Loucy (cell line): ENCODE measurements around the gene ZRANB1.

Experiments
- EZH2phosphoT487 ChIP-seq: fragments of 200-600 bp; IDR thresholded peaks from 2 replicates; pipeline ENCODE4 v1.6.1; 2018; ENCODE audit warnings: antibody characterized with exemption, mild to moderate bottlenecking, moderate library complexity, borderline replicate concordance
- TF ChIP-seq, protein P1 (sequence below): fragments of 200-600 bp; sonication (generic); conservative IDR thresholded peaks from 2 replicates; pipeline ENCODE4 v1.5.1; 2014; ENCODE audit warnings: mild to moderate bottlenecking, antibody characterized with exemption, low read length

DNA sequence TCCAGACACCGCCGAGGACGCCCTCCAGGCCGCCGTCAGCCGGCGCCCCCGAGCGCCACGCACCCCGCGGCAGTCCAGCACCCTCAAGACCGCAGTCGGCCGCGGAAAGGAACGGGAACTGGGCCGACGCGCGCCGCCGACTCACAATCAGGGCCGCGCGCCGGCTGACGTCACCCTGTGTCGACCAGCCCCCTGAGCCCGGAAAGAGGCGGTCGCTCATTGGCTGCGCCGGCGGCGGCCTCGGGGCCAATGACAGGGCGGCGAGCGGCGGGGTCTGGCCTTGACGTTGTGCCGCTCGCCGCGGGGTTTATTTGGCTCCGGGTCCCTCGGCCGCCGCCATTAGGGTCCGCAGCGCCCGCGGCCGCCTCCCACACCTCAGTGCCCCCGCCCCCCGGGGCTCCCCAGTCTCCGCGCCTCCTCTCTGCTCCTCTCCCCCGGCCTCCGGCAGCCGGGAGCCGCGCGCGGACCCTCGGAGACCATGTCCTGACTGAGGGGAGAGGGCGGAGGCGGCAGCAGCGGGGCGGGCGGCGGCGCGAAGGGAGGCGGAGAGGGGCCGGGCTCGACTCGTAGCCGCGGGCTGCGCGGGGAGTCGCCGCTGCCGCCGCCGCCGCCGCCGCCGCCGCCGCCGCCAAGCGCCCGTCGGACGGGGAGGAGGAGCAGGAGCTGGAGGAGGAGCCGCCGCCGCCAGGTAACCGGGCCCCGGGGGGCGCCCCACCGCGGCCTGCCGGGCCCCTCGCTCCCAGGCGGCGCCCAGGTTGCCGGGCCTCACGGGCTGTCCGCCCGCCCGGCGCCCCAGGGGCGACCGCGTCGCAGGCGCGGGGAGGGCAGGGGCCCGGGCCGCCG, 25.1 kb upstream of the ZRANB1 start:
- TF ChIP-seq, protein P1, sequence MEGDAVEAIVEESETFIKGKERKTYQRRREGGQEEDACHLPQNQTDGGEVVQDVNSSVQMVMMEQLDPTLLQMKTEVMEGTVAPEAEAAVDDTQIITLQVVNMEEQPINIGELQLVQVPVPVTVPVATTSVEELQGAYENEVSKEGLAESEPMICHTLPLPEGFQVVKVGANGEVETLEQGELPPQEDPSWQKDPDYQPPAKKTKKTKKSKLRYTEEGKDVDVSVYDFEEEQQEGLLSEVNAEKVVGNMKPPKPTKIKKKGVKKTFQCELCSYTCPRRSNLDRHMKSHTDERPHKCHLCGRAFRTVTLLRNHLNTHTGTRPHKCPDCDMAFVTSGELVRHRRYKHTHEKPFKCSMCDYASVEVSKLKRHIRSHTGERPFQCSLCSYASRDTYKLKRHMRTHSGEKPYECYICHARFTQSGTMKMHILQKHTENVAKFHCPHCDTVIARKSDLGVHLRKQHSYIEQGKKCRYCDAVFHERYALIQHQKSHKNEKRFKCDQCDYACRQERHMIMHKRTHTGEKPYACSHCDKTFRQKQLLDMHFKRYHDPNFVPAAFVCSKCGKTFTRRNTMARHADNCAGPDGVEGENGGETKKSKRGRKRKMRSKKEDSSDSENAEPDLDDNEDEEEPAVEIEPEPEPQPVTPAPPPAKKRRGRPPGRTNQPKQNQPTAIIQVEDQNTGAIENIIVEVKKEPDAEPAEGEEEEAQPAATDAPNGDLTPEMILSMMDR, result no peak
- TF ChIP-seq EZH2phosphoT487, result no peak
